Brain microvascular endothelial cell (primary cell): ENCODE data around the gene RAB20.
"Not testable (repeated sequence)": the region's sequence is repeated elsewhere in the genome, so short reads cannot be mapped to it uniquely, and the experiment has no call there.

Experiments used
- DNase-seq: peaks from one replicate; pipeline ENCODE4 v3.0.0-alpha.2; 2020
- H3K27ac ChIP-seq: fragments of 250-450 bp; sonication (Bioruptor Pico); 2 replicates; pipeline ENCODE4 v1.5.1; 2020; ENCODE audit warnings: mild to moderate bottlenecking, moderate library complexity
- H3K27me3 ChIP-seq: fragments of 250-450 bp; sonication (Bioruptor Pico); replicated peaks from 2 replicates; pipeline ENCODE4 v1.5.1; 2020; ENCODE audit warnings: mild to moderate bottlenecking
- H3K36me3 ChIP-seq: fragments of 250-450 bp; sonication (Bioruptor Pico); replicated peaks from 2 replicates; pipeline ENCODE4 v1.5.1; 2020; ENCODE audit warnings: mild to moderate bottlenecking
- H3K4me3 ChIP-seq: 2 replicates; pipeline ENCODE4 v1.5.1; 2011; ENCODE audit warnings: low read depth, mild to moderate bottlenecking, control low read depth, low read length, moderate library complexity
- in situ Hi-C: cut with HindIII; loops from 2 replicates; pipeline ENCODE4 v1.10.0; 2017; ENCODE audit warnings: low sequenced_read_pairs, low pct_ligation_motif_present
- TF ChIP-seq, protein P1 (sequence below): IDR thresholded peaks from 2 replicates; pipeline ENCODE4 v1.5.1; 2011; ENCODE audit warnings: low read depth, mild to moderate bottlenecking, moderate library complexity, low read length, control low read depth, inconsistent platforms; ENCODE audit errors: missing control alignments

RAB20 gene

GRCh38 chr13:110536006-110536693 is 25.4 kb downstream of the RAB20 start:
- DNase-seq, result no peak
- TF ChIP-seq, protein P1, sequence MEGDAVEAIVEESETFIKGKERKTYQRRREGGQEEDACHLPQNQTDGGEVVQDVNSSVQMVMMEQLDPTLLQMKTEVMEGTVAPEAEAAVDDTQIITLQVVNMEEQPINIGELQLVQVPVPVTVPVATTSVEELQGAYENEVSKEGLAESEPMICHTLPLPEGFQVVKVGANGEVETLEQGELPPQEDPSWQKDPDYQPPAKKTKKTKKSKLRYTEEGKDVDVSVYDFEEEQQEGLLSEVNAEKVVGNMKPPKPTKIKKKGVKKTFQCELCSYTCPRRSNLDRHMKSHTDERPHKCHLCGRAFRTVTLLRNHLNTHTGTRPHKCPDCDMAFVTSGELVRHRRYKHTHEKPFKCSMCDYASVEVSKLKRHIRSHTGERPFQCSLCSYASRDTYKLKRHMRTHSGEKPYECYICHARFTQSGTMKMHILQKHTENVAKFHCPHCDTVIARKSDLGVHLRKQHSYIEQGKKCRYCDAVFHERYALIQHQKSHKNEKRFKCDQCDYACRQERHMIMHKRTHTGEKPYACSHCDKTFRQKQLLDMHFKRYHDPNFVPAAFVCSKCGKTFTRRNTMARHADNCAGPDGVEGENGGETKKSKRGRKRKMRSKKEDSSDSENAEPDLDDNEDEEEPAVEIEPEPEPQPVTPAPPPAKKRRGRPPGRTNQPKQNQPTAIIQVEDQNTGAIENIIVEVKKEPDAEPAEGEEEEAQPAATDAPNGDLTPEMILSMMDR, result no peak
- H3K27ac ChIP-seq, result no peak overlapping the region
- H3K4me3 ChIP-seq, result no peak overlapping the region
- H3K36me3 ChIP-seq, result no peaks in the 10 kb centered on the region
- in situ Hi-C loops, result no loop called here
- H3K27me3 ChIP-seq, result no peaks in the 10 kb centered on the region

GRCh38 chr13:110535526-110535925 is 26.0 kb downstream of the RAB20 start:
- H3K27ac ChIP-seq, result no peak overlapping the region
- TF ChIP-seq, protein P1, result no peak
- no peaks in the 10 kb centered on the region for H3K36me3 ChIP-seq
- H3K4me3 ChIP-seq, result no peak overlapping the region
- DNase-seq, result no peak
- no peaks in the 10 kb centered on the region for H3K27me3 ChIP-seq
- in situ Hi-C loops, result no loop called here

GRCh38 chr13:110533771-110534670 is 27.5 kb downstream of the RAB20 start:
- in situ Hi-C loops, result no loop called here
- Histone ChIP-seq H3K4me3 (no peak overlapping the region), H3K27me3 (no peaks in the 10 kb centered on the region), H3K36me3 (no peaks in the 10 kb centered on the region), H3K27ac (no peak overlapping the region)
- TF ChIP-seq, protein P1, result no peak
- no peak for DNase-seq

DNA sequence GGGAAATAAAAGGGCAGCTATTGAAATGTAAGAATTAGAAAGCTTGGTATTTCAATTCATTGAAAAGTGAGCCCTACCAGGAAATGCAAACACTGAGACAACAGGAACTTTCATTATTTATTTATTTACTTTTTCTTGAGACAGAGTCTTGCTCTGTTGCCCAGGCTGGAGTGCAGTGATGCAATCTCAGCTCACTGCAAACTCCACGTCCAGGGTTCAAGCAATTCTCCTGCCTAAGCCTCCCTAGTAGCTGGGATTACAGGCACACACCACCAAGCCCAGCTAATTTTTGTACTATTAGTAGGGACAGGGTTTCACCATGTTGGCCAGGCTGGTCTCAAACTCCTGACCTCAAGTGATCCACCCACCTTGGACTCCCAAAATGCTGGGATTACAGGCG is 29.3 kb downstream of the RAB20 start:
- DNase-seq, H3K36me3 ChIP-seq, H3K27me3 ChIP-seq, in situ Hi-C loops, H3K27ac ChIP-seq, H3K4me3 ChIP-seq: not testable (repeated sequence)

- in situ Hi-C loops, result no loop called here
- Histone ChIP-seq H3K36me3 (no peaks in the 10 kb centered on the region), H3K27ac (no peak overlapping the region), H3K4me3 (no peak overlapping the region), H3K27me3 (no peaks in the 10 kb centered on the region)
- DNase-seq, result no peak
- TF ChIP-seq, protein P1, result no peak
These were observed 29.8 kb downstream of the RAB20 start for GRCh38 chr13:110531671-110532083.

DNA sequence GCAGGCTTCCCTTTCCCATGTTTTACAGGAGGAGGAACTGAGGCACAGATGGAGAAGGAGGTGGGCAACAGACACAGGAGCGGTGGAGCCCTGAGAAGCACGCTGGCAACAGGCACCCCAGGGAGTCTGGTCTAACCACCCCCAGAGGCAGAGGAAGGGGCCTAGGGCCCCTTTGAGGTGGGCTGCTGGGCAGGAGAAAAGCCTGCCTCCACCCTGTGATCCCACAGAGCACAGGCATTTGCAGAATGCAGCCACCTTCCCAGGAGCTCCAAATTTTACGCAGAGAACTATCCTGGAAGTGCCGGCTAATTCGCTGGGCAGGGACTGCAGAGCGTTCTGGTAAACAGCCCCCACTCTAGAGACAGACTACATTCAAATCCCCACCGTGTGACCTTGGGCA is 30.4 kb downstream of the RAB20 start:
- no peak overlapping the region for H3K4me3 ChIP-seq
- no peak overlapping the region for H3K27ac ChIP-seq
- TF ChIP-seq, protein P1, result no peak

More for the DNA sequence above, 30.4 kb downstream of the RAB20 start:
- Histone ChIP-seq H3K27me3 (no peaks in the 10 kb centered on the region), H3K36me3 (no peaks in the 10 kb centered on the region)
- DNase-seq, result no peak
- in situ Hi-C loops, result no loop called here
